Adrenal gland (tissue), 12 donors: ENCODE data around the gene CNKSR3. TPM values are rescaled to one million over a fixed set of nuclear protein-coding genes. Genes with fewer than 3 reads are reported as not detected.
A peak's percentile ranks its signal among the peaks of the same experiment; 100 is the strongest.

Source experiments
- DNase-seq, 7 donors: peaks; one replicate each; pipeline ENCODE4 v3.0.0-alpha.2; 2019 to 2020
- H3K27ac ChIP-seq, 5 donors: fragments of 200-600 bp; sonication (generic) in 4 of 5; 1 replicate in 3 of 5; 2 replicates in 2 of 5; pipeline versions ENCODE4 v1.5.1 to v1.8.0; 2016 to 2020; ENCODE audit warnings: mild to moderate bottlenecking in 1 of 5
- H3K27me3 ChIP-seq: fragments of 200-600 bp; 2 replicates; pipeline ENCODE4 v1.8.0; 2021
- H3K36me3 ChIP-seq, 2 donors: fragments of 200-600 bp; replicated peaks in 1 of 2; 1 replicate in 1 of 2; 2 replicates in 1 of 2; pipeline versions ENCODE4 v1.5.1 to v1.8.0; 2018 to 2022
- H3K4me1 ChIP-seq, 2 donors: fragments of 200-600 bp; replicated peaks in 1 of 2; 1 replicate in 1 of 2; 2 replicates in 1 of 2; pipeline versions ENCODE4 v1.5.1 to v1.8.0; 2018 to 2021
- H3K4me3 ChIP-seq, 4 donors: fragments of 200-600 bp; sonication (generic) in 3 of 4; one replicate each; pipeline ENCODE4 v1.5.1; 2016 to 2018
- H3K9me3 ChIP-seq, 3 donors: fragments of 200-600 bp; sonication (generic) in 1 of 3; replicated peaks in 1 of 3; 1 replicate in 2 of 3; 2 replicates in 1 of 3; pipeline versions ENCODE4 v1.5.1 to v1.8.0; 2016 to 2021
- CTCF ChIP-seq, 6 experiments: fragments of 450-650 bp in 4 of 6; fragments of 200-600 bp in 2 of 6; sonication (generic) in 1 of 6; IDR thresholded peaks; 1 replicate in 5 of 6; 2 replicates in 1 of 6; pipeline versions ENCODE4 v1.5.1 to v1.8.0; 2016 to 2021; ENCODE audit warnings: antibody characterized with exemption in 6 of 6, mild to moderate bottlenecking in 2 of 6, moderate library complexity in 1 of 6
- POLR2A ChIP-seq, 2 donors: fragments of 450-650 bp; IDR thresholded peaks; one replicate each; pipeline ENCODE4 v1.6.1; 2017; ENCODE audit warnings: antibody characterized with exemption in 2 of 2, mild to moderate bottlenecking in 2 of 2, moderate library complexity in 1 of 2
- WGBS, 4 donors: extraction: QIAGEN DNeasy Blood & Tissue Kit in 2 of 4; methylation state at CpG; one replicate each; pipeline versions ENCODE4 v1.1.5 to v1.1.7; 2013 to 2017; 5-methylcytosine and 5-hydroxymethylcytosine counted together
- intact Hi-C, 2 donors: fragments of 100-400 bp; cut with DNase I; formaldehyde crosslinking; loops; one replicate each; pipeline versions ENCODE4 v1.14.1 to v1.15.0; 2022 to 2023
- polyA plus RNA-seq, 3 donors: library from polyadenylated mRNA; stranded (reverse); fragments of 200-250 nt in 2 of 3; fragments of 350-450 nt in 1 of 3; fragmentation: Illumina TruSeq in 1 of 3; extraction: RNeasy Lipid Tissue Mini Kit (QIAGEN cat#74804) in 1 of 3; gene quantifications; one replicate each; pipeline ENCODE4 v1.2.3, GENCODE V29; 2013 to 2014
- total RNA-seq, 9 donors: library from RNA; depleted of rRNA in 4 of 9; stranded (reverse); fragments of >200 nt in 4 of 9; fragments of 120-200 nt in 1 of 9; fragmentation: NEBNext Ultra II Directional in 1 of 9; extraction: Animal tissue kit (Norgen Biotek cat#: 25700) in 1 of 9; gene quantifications; one replicate each; pipeline versions ENCODE4 v1.1.0 to v1.2.4, GENCODE V29; 2013 to 2023
- donor health status: healthy with polysubstance abuse.
- donor health status: Bipolar disorder and iron deficiency.
- donor health status: DM: yes; HTN: yes; CAD: no.
- donor health status: DM: no; HTN: no; CAD: no.
- donor health status: DM: no; HTN: no; CAD: no.
- donor health status: DM: yes; HTN: yes; CAD: no.

Gene CNKSR3
- total and polyA plus RNA-seq, 12 donors = 1.1 to 10.7 (median 2.5) TPM

GRCh38 chr6:154512201-154512600 lies 1.7 kb upstream of the CNKSR3 start:
- Histone ChIP-seq H3K4me1 (peaks cover 5 to 12% of the 10 kb centered on the region in 2 donors), H3K27me3 (no peaks in the 10 kb centered on the region), H3K9me3 (no peaks in the 10 kb centered on the region), H3K27ac (no peak overlapping the region), H3K36me3 (no peaks in the 10 kb centered on the region), H3K4me3 (no peak overlapping the region)
- TF ChIP-seq POLR2A (IDR thresholded peaks at IDR 0.05) (no peak), CTCF (IDR thresholded peaks at IDR 0.05) (no peak)
- intact Hi-C loops = no loop called here
- no peak for DNase-seq
- 95 to 100% (median 96%) methylated on average over 1 of the region's 1 CpG for WGBS, 4 donors

- TF ChIP-seq CTCF (IDR thresholded peaks at IDR 0.05) (no peak), POLR2A (IDR thresholded peaks at IDR 0.05) (no peak)
- Histone ChIP-seq H3K4me1 (peaks cover 5 to 12% of the 10 kb centered on the region in 2 donors), H3K36me3 (no peaks in the 10 kb centered on the region), H3K27me3 (no peaks in the 10 kb centered on the region), H3K27ac (no peak overlapping the region), H3K4me3 (no peak overlapping the region), H3K9me3 (no peaks in the 10 kb centered on the region)
- WGBS, 4 donors = 53 to 56% (median 55%) methylated on average over 7 of the region's 7 CpGs
- no peak for DNase-seq
- intact Hi-C loops = no loop called here
These were observed 1.3 kb upstream of the CNKSR3 start for GRCh38 chr6:154511791-154512190.

- WGBS, 4 donors = 0 to 1% (median 0%) methylated on average over 19 to 55 of the region's 55 CpGs
- no peaks in the 10 kb centered on the region for H3K36me3 ChIP-seq
- H3K4me3 ChIP-seq = peak overlapping the region in 3 of 4 donors; percentile 51 to 70 (median 55)
- peaks cover 5 to 12% of the 10 kb centered on the region in 2 donors for H3K4me1 ChIP-seq
- intact Hi-C loops = no loop called here
- no peak for TF ChIP-seq CTCF (IDR thresholded peaks at IDR 0.05)
- peak in 1 of 2 donors; percentile 10 for TF ChIP-seq POLR2A (IDR thresholded peaks at IDR 0.05)
- DNase-seq = peak in 6 of 7 donors; percentile 24 to 59 (median 40)
- no peaks in the 10 kb centered on the region for H3K9me3 ChIP-seq
- H3K27ac ChIP-seq = peak overlapping the region in 4 of 5 donors; percentile 66 to 87 (median 82)
- H3K27me3 ChIP-seq = no peaks in the 10 kb centered on the region
These were observed 903 bp downstream of the CNKSR3 start for GRCh38 chr6:154509421-154510143.

GRCh38 chr6:154508573-154509375 lies 1.7 kb downstream of the CNKSR3 start:
- H3K9me3 ChIP-seq = no peaks in the 10 kb centered on the region
- DNase-seq = no peak
- H3K4me3 ChIP-seq = peak overlapping the region in 2 of 4 donors; percentile 51 to 70
- peaks cover 5 to 12% of the 10 kb centered on the region in 2 donors for H3K4me1 ChIP-seq
- WGBS, 4 donors = 40 to 46% (median 42%) methylated on average over 14 of the region's 14 CpGs
- no peaks in the 10 kb centered on the region for H3K36me3 ChIP-seq
- intact Hi-C loops = no loop called here
- no peaks in the 10 kb centered on the region for H3K27me3 ChIP-seq
- no peak for TF ChIP-seq CTCF (IDR thresholded peaks at IDR 0.05)
- TF ChIP-seq POLR2A (IDR thresholded peaks at IDR 0.05) = no peak
- H3K27ac ChIP-seq = no peak overlapping the region
